ENCODE results near the gene ASMTL.
"Not testable (repeated sequence)": the region's sequence is repeated elsewhere in the genome, so short reads cannot be mapped to it uniquely, and the experiment has no call there.

The ASMTL gene

GRCh38 chrX:1434871-1435240, 17.9 kb downstream of the ASMTL start:
- DNase-seq, result no peak

DNA sequence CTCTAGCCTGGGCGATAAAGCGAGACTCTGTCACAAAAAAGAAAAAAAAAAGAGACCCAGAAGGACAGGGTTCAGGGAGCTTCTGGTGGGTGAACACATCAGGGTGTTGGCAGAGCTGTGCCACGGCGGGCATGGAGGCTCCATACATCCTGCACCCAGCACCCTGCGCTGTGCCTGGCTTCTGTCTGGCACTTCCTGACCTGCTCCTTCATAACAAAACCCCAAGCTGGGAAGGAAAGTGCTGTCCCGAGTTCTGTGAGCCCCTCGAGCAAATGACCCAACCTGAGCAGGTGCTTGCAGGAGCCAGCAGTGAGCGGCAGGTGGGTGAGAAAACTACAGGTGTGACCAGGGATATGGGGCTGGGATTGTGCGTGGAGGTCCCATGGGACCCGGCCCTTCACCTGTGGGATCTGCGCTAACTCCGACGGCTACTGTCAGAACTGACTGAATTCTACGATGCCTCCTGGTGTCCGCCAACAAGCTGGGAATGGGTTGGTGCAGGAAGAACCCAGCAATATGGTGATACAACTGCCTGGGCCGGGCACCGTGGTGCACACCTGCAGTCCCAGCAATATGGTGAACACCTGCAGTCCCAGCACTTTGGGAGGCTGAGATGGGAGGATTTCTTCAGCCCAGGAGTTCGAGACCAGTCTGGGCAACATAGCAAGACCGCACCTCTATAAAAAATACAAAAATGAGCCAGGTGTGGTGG, 18.9 kb downstream of the ASMTL start:
- DNase-seq, result no peak

GRCh38 chrX:1430451-1430850, 22.3 kb downstream of the ASMTL start:
- DNase-seq, result no peak

DNA sequence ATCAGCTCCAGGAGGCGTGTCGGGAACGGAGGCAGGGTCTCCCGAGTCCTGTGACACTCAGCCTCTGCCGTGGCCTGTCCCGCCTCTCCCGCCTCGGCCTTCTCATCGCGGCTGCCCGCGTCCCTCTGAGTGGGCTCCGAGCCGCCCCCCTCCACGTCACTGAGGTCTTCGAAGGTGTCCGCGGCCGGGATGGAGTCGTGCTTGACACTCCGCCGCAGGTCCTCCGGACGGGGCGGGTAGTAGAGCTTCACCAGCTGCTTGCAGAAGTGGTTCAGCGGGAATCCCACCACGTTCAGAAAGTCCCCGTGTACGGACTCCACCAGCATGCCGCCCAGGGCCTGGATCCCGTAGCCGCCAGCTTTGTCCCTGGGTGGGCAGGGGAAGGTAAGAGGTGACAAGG, 25.0 kb downstream of the ASMTL start:
- no peak for DNase-seq

DNA sequence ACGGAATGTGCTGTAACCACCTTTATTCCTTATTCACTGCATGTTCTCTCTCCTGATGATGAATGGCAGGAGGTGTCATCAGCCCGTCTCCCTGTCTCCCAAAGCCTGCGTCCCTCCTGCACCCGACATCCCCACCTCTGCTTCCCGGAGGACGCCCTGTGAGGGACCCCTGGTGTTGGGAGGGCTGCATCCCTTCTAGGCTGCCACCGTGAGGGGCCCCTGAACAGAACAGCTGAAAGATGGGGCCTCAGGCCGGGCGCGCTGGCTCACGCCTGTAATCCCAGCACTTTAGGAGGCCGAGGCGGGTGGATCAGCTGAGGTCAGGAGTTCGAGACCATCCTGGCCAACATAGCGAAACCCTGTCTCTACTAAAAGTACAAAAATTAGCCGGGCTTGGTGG, 26.4 kb downstream of the ASMTL start:
- not testable (repeated sequence) for DNase-seq

GRCh38 chrX:1425381-1425780, 27.3 kb downstream of the ASMTL start:
- DNase-seq, result no peak

- no peak for DNase-seq
Measured at GRCh38 chrX:1424147-1424851, 28.4 kb downstream of the ASMTL start.

DNA sequence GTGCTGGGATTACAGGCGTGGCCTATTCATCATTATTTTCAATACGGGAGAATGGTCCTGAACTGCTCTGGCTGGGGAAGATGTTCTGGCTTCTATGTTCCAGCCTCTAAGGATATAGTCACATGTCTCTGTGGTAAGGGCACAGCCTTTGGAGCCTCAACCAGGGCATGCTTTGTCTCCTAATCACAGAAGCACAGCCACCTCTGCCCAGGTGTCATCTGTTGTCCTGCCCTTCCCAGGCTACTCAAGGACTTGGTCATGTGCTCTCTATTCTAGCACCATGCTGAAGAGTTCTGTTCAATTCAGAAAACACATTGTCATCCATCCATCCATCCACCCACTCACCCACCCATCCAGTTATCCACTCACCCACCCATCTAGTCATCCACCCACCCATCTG, 29.5 kb downstream of the ASMTL start:
- no peak for DNase-seq

GRCh38 chrX:1422135-1422465, 30.6 kb downstream of the ASMTL start:
- DNase-seq, result no peak

GRCh38 chrX:1421433-1422134, 31.1 kb downstream of the ASMTL start:
- DNase-seq, result no peak

DNA sequence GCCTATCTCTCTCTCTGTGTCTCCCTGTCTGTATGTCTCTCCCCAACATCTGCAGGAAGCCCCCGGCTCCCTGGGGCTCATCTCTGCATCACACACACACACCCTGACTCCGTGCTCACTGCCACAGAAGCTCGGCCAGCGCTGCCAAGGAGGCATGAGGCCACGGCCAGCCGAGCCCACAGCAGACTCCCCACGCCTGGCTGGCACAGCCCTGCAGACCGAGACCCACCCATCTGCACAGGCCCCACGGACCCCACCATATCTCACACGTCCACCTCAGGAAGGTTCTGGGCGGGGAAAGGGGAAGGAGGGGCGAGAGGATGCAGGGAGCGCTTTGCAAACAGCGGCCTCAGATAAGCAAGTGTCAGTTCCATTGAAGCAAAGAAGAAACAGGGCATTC, 32.3 kb downstream of the ASMTL start:
- no peak for DNase-seq

DNA sequence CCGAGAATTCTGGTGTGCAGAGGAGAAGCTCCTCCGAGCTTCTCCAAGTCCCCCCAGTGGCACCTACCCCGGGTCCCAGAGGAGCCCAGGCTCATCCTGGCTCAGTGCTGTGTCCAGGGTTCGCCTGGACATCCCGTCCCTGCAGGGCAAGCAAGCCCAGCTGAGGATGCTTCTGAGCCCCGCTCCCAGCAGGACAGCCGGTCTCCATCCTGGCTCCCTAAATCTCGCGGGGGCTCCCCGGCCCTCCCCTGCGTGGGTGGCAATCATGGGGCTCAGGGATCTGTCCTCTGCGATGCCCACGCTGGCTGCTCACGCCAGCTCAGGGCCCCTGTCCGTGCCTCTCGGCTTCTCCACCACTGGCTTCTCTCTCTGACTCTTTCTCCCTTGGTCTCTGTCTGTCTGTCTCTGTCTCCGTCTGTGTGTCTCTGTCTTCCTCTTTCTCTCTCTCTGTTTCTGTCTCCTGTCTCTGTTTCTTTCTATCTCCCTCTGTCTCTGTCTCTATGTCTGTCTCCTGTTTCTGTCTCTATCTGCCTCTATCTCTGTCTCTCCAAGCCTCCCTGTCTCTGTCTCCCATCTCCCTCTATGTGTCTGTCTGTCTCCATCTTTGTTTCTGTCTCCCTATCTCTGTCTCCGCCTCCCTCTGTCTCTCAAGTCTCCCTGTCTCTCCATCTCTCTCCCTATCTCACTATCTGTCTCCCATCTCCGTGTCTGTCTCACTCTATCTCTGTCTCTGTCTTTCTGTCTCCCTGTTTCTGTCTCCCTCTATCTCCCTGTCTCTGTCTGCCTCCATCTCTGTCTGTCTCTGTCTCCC, 33.0 kb downstream of the ASMTL start:
- no peak for DNase-seq

DNA sequence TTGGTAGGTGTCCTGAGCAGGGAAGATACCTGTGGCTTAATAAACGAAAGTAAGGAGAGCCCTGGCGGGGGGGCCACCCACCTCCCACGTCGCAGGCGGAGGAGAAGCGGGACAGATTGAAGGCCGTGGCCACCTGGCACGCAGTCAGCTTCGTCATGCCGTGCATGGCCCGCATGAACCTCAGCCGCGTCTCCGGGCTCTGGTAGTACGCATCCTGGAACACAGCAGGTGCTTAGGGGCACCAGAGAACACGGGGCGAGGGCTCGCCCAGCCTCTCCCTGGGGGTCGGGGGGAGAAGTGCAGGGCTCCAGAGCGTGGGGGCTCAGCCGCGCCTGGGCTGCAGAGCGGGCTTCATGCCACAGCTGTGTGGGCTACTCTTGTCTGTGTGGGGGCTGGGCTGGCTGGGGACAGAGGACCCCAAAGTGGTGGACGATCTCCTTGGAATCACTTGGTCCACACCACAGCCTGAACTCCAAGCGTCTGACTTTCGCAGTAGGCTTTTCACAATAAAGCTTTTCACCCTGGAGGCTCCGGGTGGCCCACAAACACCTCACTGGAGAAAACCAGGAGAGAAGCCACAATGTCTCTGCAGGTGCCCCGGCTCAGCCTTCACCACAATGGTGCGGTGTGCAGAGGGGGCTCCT, 33.7 kb downstream of the ASMTL start:
- no peak for DNase-seq

- no peak for DNase-seq
Measured at GRCh38 chrX:1417921-1418771, 34.6 kb downstream of the ASMTL start.

GRCh38 chrX:1416965-1417760, 35.5 kb downstream of the ASMTL start:
- no peak for DNase-seq

DNA sequence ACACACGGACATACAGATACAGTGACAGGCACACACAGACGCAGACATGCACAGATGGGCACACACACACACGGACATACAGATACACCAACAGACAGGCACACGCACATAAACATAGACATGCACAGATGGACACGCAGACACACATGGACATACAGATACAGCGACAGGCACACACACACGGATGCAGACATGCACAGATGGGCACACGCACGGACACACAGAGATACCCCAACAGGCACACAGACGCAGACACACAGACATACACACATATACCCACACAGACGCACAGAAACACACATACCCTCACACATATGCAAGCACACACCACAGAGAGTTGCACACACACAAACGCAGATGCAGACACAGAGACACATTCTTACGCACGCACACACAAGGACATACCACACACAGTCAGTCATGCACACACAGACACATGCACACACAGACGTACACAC, 36.4 kb downstream of the ASMTL start:
- no peak for DNase-seq

- DNase-seq, result no peak
Measured at GRCh38 chrX:1412551-1413161, 40.1 kb downstream of the ASMTL start.

GRCh38 chrX:1411326-1411725, 41.4 kb downstream of the ASMTL start:
- no peak for DNase-seq

GRCh38 chrX:1407035-1407434, 45.7 kb downstream of the ASMTL start:
- DNase-seq, result no peak

Data from anterior cingulate cortex (tissue), 58 donors.